HG03045 (cell line): ENCODE measurements around the gene FAM174C.
"Not testable (repeated sequence)": the region's sequence is repeated elsewhere in the genome, so short reads cannot be mapped to it uniquely, and the experiment has no call there.

ENCODE experiments used
- ATAC-seq: cut with Tn5 transposase; IDR thresholded peaks from one replicate; pipeline ENCODE4 v1.9.1; 2021; ENCODE audit warnings: mild to moderate bottlenecking, moderate library complexity; ENCODE audit not compliant: unreplicated experiment

Gene FAM174C

DNA sequence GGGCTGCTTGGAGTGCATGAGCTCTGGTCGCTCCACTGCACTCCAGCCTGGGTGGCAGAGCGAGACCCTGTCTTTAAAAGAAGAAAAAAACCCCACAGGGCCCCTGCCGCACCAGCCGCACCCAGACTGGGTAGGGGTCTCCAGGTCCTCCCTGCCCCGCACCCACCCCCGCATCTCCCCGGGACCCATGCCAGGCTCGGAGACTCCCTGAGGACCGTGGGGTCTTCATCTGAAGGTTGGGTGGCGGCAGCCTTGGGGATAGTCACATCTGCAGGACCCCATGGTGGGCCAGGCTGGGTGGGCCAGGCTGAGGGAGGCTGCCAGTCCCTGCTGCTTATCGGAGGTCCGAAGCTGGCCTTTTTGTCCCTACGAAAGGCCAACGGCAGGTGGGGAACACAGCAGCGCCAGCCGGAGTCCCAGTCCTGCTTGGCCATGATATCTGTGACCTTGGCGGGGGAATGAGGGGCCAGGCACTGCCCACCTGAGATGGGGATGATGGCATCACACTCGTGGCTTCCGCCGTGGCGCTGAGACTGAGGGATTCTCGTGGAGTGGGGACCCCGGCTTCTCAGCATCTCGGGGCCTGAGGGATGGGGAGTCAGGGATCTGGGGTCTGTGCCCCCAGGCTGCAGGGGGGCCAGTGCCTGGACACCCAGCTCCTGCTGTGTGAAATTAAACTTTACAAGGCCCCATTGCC is 21.4 kb downstream of the FAM174C start:
- ATAC-seq = no peak

DNA sequence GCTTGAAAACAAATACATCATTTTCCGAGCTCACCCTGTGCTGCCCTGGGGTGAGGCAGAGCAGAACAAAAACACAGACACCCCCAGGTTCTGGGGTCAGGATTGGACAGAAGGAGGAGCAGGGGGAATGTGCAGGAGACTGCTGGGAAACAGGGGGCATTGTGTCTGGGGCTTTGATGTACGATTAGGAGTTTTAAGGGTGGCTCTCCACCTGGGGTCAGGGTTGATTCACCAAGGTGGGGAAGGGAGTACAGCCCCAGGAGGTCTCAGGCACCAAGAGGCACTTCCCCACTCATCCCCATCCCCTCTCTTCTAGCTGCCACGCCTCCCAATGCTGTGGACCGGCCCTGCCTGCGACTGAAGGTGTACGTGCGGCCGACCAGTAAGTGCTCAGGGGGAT is 22.9 kb downstream of the FAM174C start:
- ATAC-seq = no peak

DNA sequence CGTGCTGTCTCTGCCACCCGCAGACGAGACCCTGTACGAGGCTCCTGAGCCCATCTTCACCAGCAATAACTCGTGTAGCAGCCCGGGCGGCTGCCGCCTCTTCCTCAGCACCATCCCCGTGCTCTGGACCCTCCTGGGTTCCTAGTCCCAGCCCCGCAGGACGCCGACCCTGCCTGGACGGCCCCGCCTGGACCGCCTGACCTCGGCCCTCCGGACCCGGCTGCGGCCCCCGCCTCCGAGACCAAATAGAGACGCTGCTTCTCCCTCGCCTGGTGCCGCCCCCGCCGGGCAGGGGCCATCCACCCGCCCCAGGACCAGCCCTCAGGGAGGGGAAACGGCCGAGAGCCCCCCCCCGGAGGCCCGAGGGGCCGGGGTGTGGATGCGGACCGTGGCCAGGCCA is 24.5 kb downstream of the FAM174C start:
- ATAC-seq = no peak

DNA sequence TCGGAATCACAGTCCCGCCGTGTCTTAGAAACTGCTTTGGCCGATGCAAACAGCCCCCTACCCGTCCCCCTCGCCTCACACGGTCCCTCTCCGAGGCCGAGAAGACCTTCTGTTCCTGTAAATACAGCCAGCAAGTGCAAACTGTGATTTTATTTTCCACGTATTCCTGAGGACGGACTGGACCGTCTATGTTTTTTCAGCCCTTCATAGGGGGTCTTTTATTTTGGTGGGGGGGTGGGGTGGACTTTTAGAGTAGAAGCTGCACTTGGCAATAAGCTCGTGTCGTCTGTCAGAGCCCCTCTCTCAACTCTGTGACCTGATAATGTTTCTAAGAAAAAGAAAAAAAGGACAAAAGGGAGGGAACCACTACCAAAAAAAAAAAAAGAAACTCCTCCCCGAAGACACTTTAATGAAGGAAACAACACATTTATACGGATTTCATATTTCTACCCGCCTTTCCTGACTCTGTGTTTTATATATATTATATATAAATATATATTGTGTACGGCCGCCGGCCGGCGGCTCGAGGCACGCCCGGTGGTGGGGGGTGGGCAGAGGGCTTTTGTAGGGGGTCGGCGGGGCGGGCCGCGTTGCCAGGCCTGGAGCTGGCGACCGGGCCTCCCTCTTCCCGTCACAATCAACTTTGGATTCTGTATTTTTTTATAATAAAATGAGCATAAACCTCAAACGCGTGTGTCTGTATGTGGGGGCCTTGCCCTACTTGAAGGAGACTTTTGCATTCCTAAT is 25.6 kb downstream of the FAM174C start:
- no peak for ATAC-seq

DNA sequence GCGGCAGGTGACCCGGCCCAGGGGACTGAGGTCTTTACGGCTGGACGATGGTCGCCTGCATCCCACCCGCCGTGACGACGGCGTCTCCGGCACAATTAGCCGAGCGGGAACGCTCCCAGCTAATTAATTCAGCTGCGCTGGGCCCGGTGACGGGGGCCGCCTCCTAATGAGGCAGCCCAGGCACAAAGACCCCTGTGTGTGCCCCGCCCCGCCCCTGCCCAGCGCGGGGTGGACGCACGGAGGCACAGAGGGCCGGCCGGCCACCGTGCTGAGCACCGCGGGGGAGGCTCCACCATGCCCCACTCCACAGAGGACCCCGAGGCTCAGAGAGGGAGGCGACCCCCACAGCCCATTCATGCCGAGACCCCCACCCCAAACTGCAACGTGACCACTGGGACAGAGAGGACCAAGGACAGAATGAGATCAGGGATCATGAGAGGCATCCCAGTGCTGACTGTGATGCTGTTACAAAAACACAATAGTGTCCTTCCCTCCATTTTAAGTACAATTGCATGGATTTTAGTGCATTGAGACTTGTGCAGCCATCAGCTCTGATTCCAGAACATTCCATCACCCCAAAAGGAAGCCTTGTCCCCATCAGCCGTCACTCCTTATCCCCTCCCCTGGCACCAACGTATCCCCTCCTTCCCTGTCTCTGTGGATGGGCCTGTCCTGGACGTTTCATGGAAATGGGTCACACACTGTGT is 27.4 kb downstream of the FAM174C start:
- ATAC-seq = no peak

DNA sequence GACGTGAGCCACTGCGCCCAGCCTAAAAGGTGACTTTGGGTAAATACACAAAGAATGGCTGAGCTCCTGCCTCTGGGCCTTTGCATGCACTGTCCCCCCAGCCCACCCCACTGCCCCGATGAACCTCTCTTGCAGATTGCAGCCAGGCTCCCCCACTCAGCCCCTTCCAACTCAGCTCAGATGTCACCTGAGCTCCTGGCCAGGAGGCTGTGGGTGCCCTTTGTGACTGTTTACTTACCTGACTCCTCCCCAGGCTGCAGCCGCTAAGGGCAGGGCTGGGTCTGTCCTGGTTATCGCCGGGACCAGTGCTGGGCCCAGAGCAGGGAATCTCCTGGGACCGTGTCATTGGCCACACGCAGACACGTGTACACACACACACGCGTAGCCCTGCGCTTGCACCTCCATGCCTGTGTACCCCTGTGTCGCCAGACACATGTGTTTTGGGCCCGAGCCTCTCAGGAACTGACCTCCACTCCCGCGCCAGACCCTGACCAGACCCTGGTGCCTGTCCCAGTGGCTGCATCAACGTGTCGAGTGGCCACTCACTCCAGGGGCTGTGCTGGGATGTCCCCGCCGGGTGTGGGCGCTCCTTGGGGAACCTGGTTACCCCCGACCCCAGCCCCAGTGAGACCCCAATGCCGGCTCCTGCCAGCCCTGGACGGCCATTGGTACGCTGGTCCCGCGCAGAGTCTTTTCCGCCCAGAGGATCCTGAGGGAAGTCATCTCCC is 29.0 kb downstream of the FAM174C start:
- no peak for ATAC-seq

DNA sequence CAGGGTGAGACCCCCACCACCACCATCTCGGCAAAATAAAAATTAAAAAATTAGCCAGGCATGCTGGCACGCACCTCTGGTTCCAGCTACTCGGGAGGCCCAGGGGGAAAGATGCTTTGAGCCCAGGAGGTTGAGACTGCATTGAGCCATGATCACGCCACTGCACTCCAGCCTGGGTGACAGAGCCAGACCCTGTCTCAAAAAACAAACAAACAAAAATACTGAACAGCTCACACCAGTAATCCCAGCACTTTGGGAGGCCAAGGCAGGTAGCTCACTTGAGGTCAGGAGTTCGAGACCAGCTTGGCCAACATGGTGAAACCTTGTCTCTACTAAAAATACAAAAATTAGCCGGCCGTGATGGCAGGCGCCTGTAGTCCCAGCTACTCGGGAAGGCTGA is 30.0 kb downstream of the FAM174C start:
- ATAC-seq = not testable (repeated sequence)

DNA sequence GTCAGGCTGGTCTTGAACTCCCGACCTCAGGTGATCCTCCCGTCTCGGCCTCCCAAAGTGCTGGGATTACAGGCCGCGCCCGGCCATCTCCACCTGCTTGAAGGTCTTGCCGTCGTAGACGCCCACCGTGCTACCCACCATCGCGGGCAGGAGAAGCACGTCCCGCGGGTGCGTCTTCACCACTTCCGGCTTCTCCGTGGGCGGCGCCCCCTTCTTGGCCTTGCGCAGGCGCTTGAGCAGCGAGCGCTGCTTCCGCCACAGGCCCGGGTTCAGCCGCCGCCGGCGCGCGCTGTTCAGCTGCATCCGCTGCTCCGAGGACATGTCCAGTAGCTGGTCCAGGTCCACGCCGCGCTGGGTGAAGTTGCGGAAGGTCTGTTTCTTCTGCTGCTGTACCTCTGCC is 32.0 kb downstream of the FAM174C start:
- no peak for ATAC-seq

DNA sequence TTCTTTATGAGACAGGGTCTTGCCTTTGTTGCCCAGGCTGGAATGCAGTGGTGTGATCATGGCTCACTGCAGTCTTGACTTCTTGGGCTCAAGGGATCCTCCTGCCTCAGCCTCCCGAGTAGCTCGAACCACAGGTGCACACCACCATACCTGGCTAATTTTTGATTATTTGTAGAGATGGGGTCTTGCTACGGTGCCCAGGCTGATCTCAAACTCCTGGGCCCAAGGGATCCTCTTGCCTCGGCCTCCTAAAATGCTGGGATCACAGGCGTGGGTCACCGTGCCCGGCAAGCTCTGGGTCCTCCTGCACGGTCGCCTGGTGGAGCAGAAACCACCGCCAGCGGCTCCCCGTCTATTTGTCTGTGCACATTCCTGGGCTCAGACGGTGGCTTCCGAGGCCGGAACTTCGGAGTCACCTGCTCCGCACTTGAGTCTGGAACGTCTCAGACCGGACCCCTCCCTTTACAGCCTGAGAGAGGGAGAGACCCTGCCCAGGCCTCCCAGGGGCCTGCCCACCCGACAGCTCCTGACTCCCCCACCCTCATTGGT is 32.5 kb downstream of the FAM174C start:
- ATAC-seq = no peak

DNA sequence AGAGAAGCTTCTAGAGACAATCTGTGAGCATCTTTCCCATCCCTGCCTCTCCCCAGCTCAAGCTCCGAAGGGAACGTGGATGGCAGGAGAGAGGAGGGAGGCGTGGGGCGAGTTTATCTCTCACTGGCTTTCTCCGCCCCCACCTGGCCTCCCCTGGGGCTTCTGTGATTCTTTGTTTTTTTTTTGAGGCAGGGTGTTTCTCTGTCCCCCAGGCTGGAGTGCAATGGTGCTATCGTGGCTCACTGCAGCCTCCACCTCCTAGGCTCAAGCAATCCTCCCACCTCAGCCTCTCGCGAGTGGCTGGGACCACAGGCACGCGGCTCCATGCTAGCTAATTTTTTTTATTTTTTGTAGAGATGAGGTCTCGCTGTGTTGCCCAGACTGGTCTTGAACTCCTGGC is 33.4 kb downstream of the FAM174C start:
- ATAC-seq = no peak

DNA sequence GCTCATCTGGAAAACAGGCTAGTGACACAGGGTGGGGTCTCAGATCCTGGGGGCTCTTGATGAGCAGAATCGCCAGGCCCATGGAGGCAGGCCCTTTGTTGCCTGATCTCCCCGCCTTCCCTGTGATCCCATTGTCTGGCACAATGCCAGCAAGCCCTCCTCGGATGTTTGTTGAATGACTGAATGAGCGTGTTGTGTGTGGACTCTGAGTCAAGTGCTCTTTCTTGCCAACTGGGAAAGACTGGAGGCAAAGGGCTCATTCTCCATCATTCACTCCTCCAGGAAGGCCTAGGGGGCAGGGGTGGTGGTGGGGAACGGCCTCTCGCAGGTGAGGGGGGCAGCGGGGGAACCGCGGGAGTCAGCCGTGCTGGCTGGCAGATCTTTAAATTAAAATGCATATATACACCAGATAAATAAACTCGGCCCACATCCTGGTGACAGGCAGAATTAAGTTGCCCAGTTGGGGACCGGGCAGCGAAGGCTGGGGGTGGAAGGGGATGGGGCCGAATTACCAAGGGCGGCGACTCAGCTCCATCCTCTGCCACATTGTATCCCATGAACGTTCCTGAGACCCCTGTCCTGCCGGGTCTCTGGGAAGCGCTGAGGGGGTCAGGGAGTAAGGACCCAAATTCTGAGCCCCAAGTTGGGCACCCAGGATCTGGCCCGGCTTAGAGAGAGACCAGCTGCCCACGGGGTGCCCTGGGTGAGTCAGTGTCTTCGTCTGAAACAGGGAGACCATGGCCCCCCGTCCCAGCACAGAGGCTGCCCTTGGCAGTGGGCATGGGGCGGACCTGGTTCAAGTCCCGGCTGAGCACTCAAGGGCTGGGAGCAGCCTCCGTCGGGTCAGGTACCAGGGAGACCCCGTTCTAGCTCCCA is 34.9 kb downstream of the FAM174C start:
- ATAC-seq = no peak

DNA sequence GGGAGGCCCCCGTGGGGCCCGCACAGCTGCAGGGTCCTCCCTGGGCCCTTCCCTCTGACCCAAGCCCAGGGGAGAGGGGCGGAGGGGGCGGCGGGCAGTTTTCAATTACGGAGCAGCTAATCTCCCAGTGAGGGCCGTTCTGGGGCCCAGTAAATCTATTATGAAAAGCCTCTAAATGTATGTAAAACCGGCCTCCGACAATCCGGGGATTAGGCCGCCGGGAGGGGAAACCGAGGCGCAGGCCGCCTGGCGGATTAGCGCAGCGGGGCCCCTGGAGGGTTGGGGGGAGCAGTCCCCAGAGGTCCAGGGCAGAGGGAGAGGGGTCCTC is 35.5 kb downstream of the FAM174C start:
- ATAC-seq = no peak

DNA sequence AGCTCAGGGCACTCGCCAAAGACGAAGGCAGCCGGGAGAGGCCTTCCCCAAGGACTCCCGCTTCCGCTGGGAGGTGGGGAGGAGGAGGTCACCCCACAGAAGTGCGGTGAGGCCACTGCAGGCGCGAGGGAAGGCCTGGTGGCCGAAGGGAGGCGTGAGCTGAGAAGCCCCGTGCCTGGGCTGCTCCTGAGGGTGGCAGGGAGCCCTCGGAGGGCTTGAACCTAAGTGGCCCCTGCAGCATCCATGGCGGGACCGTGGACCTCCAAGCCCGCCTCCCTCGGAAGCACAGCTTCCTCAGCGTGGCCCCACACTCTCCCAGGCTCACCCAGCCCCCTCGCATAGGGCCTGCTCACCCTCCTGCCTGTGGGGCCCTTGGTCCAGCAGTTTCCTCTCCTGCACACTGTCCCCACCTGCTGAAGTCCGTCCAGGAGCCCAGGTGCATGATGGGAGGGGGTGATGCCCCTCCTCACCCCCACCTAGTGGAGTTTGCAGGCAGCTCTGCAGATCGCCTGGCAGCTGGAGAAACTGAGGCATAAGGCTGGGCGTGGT is 36.3 kb downstream of the FAM174C start:
- ATAC-seq = no peak

DNA sequence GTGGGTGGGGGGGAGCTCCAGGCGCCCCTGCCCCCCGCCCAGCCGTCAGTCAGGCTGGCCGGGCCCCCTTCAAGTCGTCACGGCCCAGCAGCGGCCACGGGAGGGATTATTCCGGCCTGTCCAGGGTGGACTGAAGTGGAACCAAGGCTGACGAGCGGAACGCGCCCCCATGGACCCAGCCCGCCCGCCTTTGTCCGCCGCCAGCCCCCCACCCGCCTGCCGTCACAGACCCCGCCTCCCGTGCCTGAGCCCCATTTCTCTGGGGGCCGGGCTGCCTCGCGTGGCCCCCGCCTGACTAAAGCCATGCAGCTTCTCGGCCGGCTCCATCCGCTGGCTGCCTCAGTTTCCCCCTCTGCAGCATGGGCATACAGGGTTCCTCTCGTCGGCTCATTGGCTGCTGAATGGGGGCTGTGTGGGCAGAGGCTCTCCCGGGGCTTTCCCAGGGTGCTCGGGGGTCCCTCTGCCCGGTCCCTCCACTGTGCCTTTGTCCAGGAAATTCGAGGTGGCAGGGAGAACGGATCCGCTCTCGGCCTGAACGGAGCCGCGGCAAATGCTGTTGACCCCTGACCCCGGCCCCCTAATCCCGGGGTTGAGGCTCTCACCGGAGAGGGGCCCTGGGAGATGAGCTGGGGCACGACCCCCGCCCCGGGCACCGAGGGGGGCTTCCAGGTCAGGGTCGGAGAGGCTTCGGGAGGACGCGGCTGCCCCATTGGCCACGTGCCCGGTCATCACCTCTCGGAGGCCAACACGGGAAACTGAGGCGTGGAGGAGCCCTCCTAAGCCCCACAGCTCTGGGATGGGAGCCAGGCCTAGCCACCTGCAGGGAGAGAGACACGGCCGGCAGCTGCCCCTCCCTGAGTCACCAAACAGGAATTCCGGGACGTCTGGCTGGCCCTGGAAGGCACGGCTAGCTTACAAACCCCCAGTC is 37.7 kb downstream of the FAM174C start:
- ATAC-seq = no peak

DNA sequence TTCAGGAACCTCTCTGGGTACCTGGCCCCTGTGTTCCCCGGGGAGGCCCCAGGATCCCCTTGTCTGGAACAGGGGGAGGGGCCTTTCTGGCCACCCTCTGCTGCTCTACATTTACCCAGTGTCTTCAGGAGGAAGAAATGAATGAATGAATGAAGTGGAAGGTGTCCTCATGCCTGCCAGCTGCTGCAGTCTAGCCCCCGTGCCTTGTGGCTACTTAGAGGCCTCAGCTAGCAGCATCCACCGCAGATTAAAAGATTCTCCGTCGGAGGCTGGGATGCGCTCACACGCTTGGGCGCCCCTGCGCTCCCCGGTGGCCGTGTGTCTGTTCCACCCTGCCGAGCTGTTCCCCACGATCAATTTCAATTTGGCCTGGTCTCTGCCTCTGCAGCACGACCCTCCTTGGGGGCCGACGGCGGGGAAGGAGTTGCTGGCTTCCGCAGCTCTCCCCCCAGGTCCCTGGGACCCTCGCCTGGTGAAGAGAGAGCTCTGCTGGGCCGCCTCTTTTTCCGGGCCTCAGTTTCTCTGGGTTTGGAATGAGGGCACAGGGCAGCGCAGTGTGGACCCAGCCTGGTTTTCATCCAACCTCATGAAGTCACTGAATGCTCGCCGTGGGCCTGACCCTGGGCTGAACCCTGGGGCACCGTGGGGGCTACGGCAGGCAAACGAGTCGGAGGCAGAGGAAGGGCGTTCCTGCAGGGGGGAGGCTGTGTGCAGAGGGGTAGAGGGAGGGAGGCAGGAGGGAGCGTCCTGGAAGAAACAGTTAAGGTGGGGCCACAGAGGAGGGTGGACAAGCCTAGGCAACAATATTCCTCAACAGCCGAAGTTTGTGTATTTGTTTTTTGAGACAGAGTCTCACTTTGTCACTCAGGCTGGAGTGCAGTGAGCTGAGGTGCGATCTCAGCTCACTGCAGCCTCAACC is 38.6 kb downstream of the FAM174C start:
- no peak for ATAC-seq

DNA sequence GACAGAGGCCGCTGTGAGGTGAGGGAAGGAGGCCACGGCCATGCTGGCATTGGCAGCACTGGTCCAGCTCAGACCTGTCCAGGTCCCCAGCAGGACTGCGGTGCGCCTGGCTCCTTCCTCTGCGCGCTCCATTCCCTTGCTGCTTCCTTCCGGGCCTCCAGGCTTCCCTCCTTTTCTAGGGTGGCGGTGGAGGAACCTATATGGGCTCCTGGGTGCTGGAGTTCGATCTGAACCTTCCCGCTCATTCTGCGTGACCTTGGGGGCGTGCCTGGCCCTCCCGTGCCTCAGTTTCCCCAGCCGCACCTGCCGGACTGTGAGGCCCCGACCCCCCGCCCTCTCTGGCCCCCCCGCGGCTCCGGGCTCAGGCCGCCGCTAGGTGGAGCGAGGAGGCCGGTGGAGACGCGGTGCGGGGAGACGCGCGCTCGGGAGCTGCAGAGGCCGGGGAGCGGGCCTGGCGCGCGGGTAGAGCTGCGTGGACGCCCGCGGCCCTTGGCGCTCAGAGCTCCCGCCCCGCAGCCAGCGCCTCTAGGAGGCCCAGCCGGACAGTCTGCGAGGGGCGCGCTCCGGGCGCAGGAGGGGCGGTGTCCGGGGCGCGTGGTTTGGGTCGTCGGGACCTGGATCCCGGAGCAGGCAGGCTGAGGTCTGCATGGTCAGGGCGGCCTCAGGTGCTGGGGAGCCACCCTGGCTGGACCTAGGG is 40.3 kb downstream of the FAM174C start:
- no peak for ATAC-seq

DNA sequence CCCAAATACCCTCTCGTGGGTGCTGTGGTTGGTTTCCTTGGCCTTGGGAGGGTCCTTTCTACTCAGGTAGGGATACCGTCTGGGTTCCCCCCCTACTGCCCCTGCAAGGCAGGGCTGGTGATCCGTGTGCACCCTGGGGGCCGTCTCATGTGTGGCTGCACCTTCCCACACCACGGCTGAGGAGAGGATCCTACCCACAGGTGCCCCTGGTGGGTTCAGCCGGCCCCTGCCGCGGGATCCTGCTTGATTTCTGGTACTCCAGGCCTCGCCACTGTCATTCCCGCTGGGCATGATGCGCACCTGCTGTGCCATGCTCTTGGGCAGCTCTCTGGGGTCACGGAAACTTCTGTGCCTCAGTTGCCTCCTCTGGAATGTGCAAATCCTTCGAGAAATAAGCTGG is 41.1 kb downstream of the FAM174C start:
- no peak for ATAC-seq
